Liver (tissue), 3 donors: ENCODE measurements around the gene SETD7.

Experiments
- ATF3 ChIP-seq: IDR thresholded peaks from 2 replicates; pipeline ENCODE4 v1.6.1; 2016; ENCODE audit warnings: antibody characterized with exemption
- CTCF ChIP-seq: fragments of 150-350 bp; IDR thresholded peaks from 2 replicates; pipeline ENCODE4 v1.5.1; 2017; ENCODE audit warnings: improper control_type of control experiment, low read depth, low read length; ENCODE audit not compliant: missing input control
- MAX ChIP-seq: IDR thresholded peaks from 2 replicates; pipeline ENCODE4 v1.6.1; 2016; ENCODE audit warnings: antibody characterized with exemption
- donor health status: healthy.
- donor health status: healthy.

GRCh38 chr4:139584784-139585183, 28.8 kb upstream of the SETD7 start:
- no peak for TF ChIP-seq CTCF
- no peak for TF ChIP-seq MAX
- no peak for TF ChIP-seq ATF3
